Esophagus muscularis mucosa (tissue), 4 donors: ENCODE data around the gene FAM20B. TPM values are rescaled to one million over a fixed set of nuclear protein-coding genes. Genes with fewer than 3 reads are reported as not detected.

Source experiments
- DNase-seq: peaks from one replicate; pipeline ENCODE4 v3.0.0-alpha.2; 2017; ENCODE audit errors: extremely low spot score
- H3K27ac ChIP-seq, 4 donors: fragments of 200-600 bp; sonication (generic); replicated peaks in 1 of 4; 1 replicate in 3 of 4; 2 replicates in 1 of 4; pipeline ENCODE4 v1.5.1; 2016 to 2019; ENCODE audit warnings: mild to moderate bottlenecking in 1 of 4
- H3K27me3 ChIP-seq, 4 donors: fragments of 200-600 bp; sonication (generic); one replicate each; pipeline versions ENCODE4 v1.5.1 to v1.6.0; 2016 to 2019
- H3K36me3 ChIP-seq, 4 donors: fragments of 200-600 bp; sonication (generic); one replicate each; pipeline ENCODE4 v1.5.1; 2016 to 2019
- H3K4me1 ChIP-seq, 4 donors: fragments of 200-600 bp; sonication (generic); one replicate each; pipeline ENCODE4 v1.5.1; 2016 to 2019
- H3K4me3 ChIP-seq, 4 donors: fragments of 200-600 bp; sonication (generic); 1 replicate in 2 of 4; 2 replicates in 2 of 4; pipeline ENCODE4 v1.5.1; 2016 to 2019; ENCODE audit warnings: mild to moderate bottlenecking in 4 of 4, moderate library complexity in 1 of 4
- H3K9me3 ChIP-seq, 4 donors: fragments of 200-600 bp; sonication (generic); 1 replicate in 3 of 4; 2 replicates in 1 of 4; pipeline ENCODE4 v1.5.1; 2016 to 2019
- EP300 ChIP-seq: sonication (generic); formaldehyde crosslinking; IDR thresholded peaks from one replicate; pipeline ENCODE4 v1.6.1; 2017; ENCODE audit warnings: antibody characterized with exemption
- POLR2A ChIP-seq: fragments of 450-650 bp; IDR thresholded peaks from one replicate; pipeline ENCODE4 v1.6.1; 2017; ENCODE audit warnings: antibody characterized with exemption, moderate library complexity, mild to moderate bottlenecking, low read depth
- POLR2AphosphoS5 ChIP-seq, 2 donors: sonication (generic); formaldehyde crosslinking; IDR thresholded peaks; one replicate each; pipeline ENCODE4 v1.6.1; 2017; ENCODE audit warnings: antibody characterized with exemption in 2 of 2
- WGBS: methylation state at CpG from one replicate; pipeline ENCODE4 v1.1.5; 2018; 5-methylcytosine and 5-hydroxymethylcytosine counted together
- intact Hi-C: fragments of 100-400 bp; cut with DNase I; formaldehyde crosslinking; loops from one replicate; pipeline ENCODE4 v1.15.1; 2023
- total RNA-seq, 4 donors: library from RNA; depleted of rRNA; stranded (reverse); fragments of >200 nt; gene quantifications; one replicate each; pipeline versions ENCODE4 v1.1.0 to v1.2.1, GENCODE V29; 2016
- TF ChIP-seq, protein P1 (sequence below), 3 experiments: fragments of 200-600 bp in 2 of 3; fragments of 450-650 bp in 1 of 3; sonication (generic) in 2 of 3; IDR thresholded peaks; one replicate each; pipeline ENCODE4 v1.5.1; 2017 to 2019; ENCODE audit warnings: antibody characterized with exemption in 3 of 3, mild to moderate bottlenecking in 2 of 3, moderate library complexity in 1 of 3

The FAM20B gene
- total RNA-seq, 4 donors from 2014 or later, result 63.8 to 83.5 (median 66.5) TPM

DNA sequence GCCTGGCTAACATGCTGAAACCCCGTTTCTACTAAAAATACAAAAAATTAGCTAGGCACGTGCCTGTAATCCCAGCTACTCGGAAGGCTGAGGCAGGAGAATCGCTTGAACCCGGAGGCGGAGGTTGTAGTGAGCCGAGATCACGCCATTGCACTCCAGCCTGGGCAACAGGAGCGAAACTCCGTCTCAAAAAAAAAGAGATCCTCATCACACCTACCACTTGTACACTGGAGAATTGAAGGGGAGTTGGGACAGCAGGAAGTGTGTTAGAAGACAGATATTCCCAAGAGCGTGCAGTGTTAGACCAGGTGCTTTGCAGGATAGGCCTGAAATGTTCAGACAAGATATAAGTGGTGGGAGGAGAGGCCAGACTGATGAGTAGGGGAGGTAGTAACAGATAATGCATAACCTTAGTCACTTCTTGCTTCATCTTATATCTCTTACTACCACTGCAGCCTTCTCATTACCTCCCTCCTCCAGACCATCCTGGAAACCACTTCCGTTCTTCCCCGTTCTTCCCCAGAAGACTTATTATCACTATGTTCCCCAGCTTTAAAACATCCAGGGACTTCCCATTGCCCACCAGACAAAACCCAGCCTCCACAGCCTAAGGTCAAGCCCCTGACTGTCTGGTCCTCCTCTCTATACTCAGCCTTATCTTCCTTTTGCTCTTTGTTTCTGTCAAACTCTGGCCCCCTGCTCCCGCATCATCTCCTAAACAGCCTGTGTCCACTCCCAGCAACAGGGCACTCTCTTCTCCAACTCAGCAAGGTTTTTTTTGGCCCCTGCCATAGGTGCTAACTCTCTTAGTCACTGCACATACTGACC is 21.3 kb downstream of the FAM20B start:
- Histone ChIP-seq H3K36me3 (peaks cover 0 to 18% (median 12%) of the 10 kb centered on the region in 4 donors), H3K27ac (no peak overlapping the region), H3K9me3 (no peaks in the 10 kb centered on the region), H3K27me3 (no peaks in the 10 kb centered on the region), H3K4me3 (no peak overlapping the region), H3K4me1 (peaks cover 0 to 21% (median 15%) of the 10 kb centered on the region in 4 donors)
- intact Hi-C loops, result no loop called here
- DNase-seq, result no peak
- 92% methylated on average over 14 of the region's 14 CpGs for WGBS
- TF ChIP-seq POLR2A, result no peak
- TF ChIP-seq POLR2AphosphoS5 (IDR thresholded peaks at IDR 0.05), result no peak
- TF ChIP-seq EP300, result no peak

DNA sequence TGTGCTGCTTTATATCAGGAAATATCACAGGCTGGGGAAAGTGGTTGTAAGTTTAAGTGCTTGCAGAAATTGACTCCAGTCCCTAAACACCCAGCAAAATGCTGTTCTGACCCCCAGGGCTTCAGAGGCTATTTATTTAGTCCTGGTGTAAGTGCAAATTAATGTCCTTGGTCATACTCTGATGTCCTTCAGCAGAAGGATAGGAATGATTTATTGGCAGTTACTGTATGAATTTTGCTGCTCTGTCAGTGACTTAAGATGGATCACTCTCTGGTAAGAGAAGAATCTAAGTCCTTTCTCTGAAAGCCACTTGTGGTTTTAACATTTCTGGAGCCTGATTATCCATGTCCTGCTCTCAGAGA is 21.9 kb downstream of the FAM20B start:
- intact Hi-C loops, result no loop called here
- no peak overlapping the region for H3K27ac ChIP-seq
- peaks cover 0 to 17% (median 15%) of the 10 kb centered on the region in 4 donors for H3K4me1 ChIP-seq
- H3K36me3 ChIP-seq, result peaks cover 0 to 18% (median 12%) of the 10 kb centered on the region in 4 donors
- TF ChIP-seq, protein P1, sequence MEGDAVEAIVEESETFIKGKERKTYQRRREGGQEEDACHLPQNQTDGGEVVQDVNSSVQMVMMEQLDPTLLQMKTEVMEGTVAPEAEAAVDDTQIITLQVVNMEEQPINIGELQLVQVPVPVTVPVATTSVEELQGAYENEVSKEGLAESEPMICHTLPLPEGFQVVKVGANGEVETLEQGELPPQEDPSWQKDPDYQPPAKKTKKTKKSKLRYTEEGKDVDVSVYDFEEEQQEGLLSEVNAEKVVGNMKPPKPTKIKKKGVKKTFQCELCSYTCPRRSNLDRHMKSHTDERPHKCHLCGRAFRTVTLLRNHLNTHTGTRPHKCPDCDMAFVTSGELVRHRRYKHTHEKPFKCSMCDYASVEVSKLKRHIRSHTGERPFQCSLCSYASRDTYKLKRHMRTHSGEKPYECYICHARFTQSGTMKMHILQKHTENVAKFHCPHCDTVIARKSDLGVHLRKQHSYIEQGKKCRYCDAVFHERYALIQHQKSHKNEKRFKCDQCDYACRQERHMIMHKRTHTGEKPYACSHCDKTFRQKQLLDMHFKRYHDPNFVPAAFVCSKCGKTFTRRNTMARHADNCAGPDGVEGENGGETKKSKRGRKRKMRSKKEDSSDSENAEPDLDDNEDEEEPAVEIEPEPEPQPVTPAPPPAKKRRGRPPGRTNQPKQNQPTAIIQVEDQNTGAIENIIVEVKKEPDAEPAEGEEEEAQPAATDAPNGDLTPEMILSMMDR (IDR thresholded peaks at IDR 0.05), result no peak
- no peak for TF ChIP-seq POLR2A
- TF ChIP-seq POLR2AphosphoS5 (IDR thresholded peaks at IDR 0.05), result no peak
- no peak for TF ChIP-seq EP300
- no peak overlapping the region for H3K4me3 ChIP-seq
- no peaks in the 10 kb centered on the region for H3K27me3 ChIP-seq
- no peak for DNase-seq
- H3K9me3 ChIP-seq, result no peaks in the 10 kb centered on the region

DNA sequence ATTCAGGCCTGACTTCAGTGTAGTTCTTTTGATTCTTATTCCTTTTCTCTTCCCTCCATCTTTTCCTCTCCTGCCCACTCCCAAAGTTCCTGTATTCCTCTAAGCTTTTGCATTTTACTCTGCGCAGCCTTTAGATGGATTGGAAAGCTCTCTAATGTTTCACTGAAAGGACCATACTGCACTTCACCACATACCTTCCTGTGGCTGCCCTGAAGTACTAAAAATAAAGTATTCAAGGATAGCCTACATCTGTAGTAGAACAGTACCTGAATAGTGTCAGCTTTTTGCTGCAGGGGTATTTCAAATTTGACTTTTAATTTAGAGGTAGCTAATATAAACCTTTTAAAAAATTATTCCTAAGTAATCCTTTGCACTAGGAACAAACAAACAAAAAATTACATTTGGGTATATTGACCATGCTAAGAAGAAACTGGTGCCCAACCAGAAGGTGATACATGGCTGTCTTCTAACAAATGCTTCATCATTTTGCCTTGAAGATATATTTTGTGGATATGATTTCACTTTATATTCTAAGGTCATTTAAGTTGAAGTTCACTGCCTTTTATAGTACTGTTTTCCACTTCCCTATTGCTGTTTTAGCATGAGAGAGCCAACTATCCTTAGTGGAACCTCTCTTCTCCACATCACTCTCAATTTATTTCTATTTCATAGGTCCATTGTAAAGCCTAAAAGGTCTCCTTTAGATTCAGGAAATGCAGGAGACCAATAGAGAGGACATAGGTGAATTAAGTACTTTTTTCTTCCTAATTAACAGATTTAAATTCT is 22.8 kb downstream of the FAM20B start:
- H3K27ac ChIP-seq, result no peak overlapping the region
- no peak overlapping the region for H3K4me3 ChIP-seq
- H3K9me3 ChIP-seq, result no peaks in the 10 kb centered on the region
- H3K4me1 ChIP-seq, result peaks cover 0 to 17% (median 15%) of the 10 kb centered on the region in 4 donors
- intact Hi-C loops, result no loop called here
- WGBS, result 96% methylated on average over 1 of the region's 1 CpG
- TF ChIP-seq POLR2AphosphoS5 (IDR thresholded peaks at IDR 0.05), result no peak
- no peak for DNase-seq
- H3K27me3 ChIP-seq, result no peaks in the 10 kb centered on the region
- peaks cover 0 to 18% (median 11%) of the 10 kb centered on the region in 4 donors for H3K36me3 ChIP-seq

DNA sequence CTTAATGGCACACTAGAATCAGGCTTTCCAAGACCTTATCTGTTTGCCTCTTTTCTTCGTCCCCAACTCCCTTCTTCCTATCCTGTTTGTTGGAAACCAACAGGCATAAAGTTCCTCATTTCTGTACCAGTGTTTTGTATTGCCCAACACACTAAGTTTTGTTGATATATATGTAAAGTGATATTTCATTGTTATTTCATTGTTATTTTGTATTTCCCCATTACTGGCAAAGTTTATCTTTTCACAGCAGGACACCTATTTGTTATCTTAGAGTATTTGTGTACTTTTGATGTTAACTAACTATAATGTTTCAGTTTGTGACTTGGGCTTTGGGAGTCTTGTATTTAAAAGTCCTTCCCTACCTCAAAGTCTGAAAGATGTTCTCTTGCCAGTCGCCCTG is 27.1 kb downstream of the FAM20B start:
- Histone ChIP-seq H3K27ac (no peak overlapping the region), H3K36me3 (peaks cover 0 to 35% (median 22%) of the 10 kb centered on the region in 4 donors), H3K27me3 (no peaks in the 10 kb centered on the region), H3K4me1 (peaks cover 0 to 10% (median 8%) of the 10 kb centered on the region in 4 donors), H3K9me3 (no peaks in the 10 kb centered on the region), H3K4me3 (no peak overlapping the region)
- WGBS, result 82% methylated on average over 2 of the region's 2 CpGs
- intact Hi-C loops, result no loop called here
- TF ChIP-seq POLR2A (no peak), EP300 (no peak), POLR2AphosphoS5 (IDR thresholded peaks at IDR 0.05) (no peak)
- DNase-seq, result no peak

DNA sequence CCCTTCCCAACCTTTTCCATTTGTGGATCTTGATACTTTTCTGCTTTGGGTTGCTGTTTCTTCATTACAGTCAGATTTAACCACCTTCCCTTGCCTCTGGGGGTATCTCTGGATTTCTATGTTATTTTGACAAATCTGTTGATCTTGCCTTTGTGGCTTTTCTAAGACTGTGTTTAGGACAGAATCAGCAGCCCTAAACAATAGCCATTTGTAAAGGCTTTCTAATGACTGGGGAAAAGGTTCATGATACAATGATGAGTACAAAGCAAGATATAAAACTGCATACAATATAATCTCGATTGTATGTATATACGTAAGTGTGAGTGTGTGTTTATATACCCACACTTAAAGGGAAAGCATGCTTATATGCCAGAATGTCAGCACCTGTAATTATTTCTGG is 27.8 kb downstream of the FAM20B start:
- Histone ChIP-seq H3K9me3 (no peaks in the 10 kb centered on the region), H3K27ac (no peak overlapping the region), H3K4me1 (peaks cover under 1 to 6% (median 3%) of the 10 kb centered on the region in 4 donors), H3K4me3 (no peak overlapping the region), H3K27me3 (no peaks in the 10 kb centered on the region), H3K36me3 (peaks cover 0 to 39% (median 22%) of the 10 kb centered on the region in 4 donors)
- DNase-seq, result no peak
- TF ChIP-seq, protein P1 (IDR thresholded peaks at IDR 0.05), result no peak
- TF ChIP-seq POLR2AphosphoS5 (IDR thresholded peaks at IDR 0.05) (no peak), EP300 (no peak), POLR2A (no peak)
- intact Hi-C loops, result no loop called here
- 74% methylated on average over 2 of the region's 2 CpGs for WGBS

DNA sequence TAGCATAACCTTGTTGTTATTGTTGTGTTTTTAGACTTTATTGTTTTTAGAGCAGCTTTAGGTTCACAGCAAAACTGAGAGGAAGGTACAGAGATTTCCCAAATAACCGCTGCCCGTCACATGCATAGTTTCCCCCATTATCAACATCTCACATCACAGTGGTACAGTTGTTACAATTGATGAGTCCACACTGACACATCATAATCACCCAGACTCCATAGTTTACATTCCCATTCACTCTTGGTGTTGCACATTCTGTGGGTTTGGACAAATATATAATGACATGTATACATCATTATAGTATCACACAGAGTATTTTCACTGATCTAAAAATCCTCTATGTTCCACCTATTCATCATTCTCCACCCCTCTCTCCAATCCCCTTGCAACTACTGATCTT is 30.2 kb downstream of the FAM20B start:
- DNase-seq, result no peak
- H3K9me3 ChIP-seq, result no peaks in the 10 kb centered on the region
- TF ChIP-seq POLR2AphosphoS5 (IDR thresholded peaks at IDR 0.05), result no peak
- TF ChIP-seq, protein P1 (IDR thresholded peaks at IDR 0.05), result no peak
- no peak for TF ChIP-seq POLR2A
- no peak for TF ChIP-seq EP300
- no peak overlapping the region for H3K4me3 ChIP-seq
- H3K4me1 ChIP-seq, result peaks cover 0 to 8% (median 3%) of the 10 kb centered on the region in 4 donors
- intact Hi-C loops, result no loop called here
- no peak overlapping the region for H3K27ac ChIP-seq
- H3K36me3 ChIP-seq, result peaks cover 0 to 45% (median 22%) of the 10 kb centered on the region in 4 donors
- no peaks in the 10 kb centered on the region for H3K27me3 ChIP-seq
- 94% methylated on average over 2 of the region's 2 CpGs for WGBS
